ENCODE data around the gene FASTKD1.

Gene FASTKD1

GRCh38 chr2:169613876-169614275 is 40.2 kb upstream of the FASTKD1 start (continued):
- TF ChIP-seq ZNF843 (tag by site-specific recombination; IDR thresholded peaks at IDR 0.05), result no peak
- no peak for TF ChIP-seq GLIS2 (tag by site-specific recombination; IDR thresholded peaks at IDR 0.05)
- no peak for TF ChIP-seq ZBTB20 (tag by site-specific recombination; IDR thresholded peaks at IDR 0.05)
- TF ChIP-seq PATZ1 (tag by site-specific recombination; IDR thresholded peaks at IDR 0.05), result no peak
- no peak for TF ChIP-seq ZNF571 (tag by site-specific recombination; IDR thresholded peaks at IDR 0.05)
- no peak for TF ChIP-seq PBX3 (CRISPR knock-in tag; IDR thresholded peaks at IDR 0.05)
- TF ChIP-seq WT1 (tag by site-specific recombination; IDR thresholded peaks at IDR 0.05), result no peak
- no peak for TF ChIP-seq SP2 (tag by site-specific recombination; IDR thresholded peaks at IDR 0.05)

- ChIA-PET CTCF (no interaction called here), POLR2A (no interaction called here)
- Histone ChIP-seq H3K4me1 (ENCODE audit: control insufficient read depth, insufficient read depth, low read length) (no peaks in the 10 kb centered on the region), H3K27ac (ENCODE audit: extremely low read depth, low read depth, low read length) (no peak overlapping the region), H3K4me3 (ENCODE audit: low read depth, low read length) (no peak overlapping the region), H3K36me3 (ENCODE audit: control insufficient read depth in 2 of 2, insufficient read depth in 1 of 2, low read length in 2 of 2) (peaks cover 66 to 89% of the 10 kb centered on the region in 2 experiments), H3K9me3 (ENCODE audit: control insufficient read depth, insufficient read depth, low read depth, low read length) (no peaks in the 10 kb centered on the region)
- TF ChIP-seq HIC1 (tag by site-specific recombination; IDR thresholded peaks at IDR 0.05) (no peak), ZNF416 (tag by site-specific recombination; IDR thresholded peaks at IDR 0.05) (no peak), BCL6B (tag by site-specific recombination; IDR thresholded peaks at IDR 0.05) (no peak), ZNF266 (tag by site-specific recombination; IDR thresholded peaks at IDR 0.05; ENCODE audit: low read depth) (no peak), ZNF132 (tag by site-specific recombination; IDR thresholded peaks at IDR 0.05; ENCODE audit: borderline replicate concordance) (no peak), ZNF513 (tag by site-specific recombination; IDR thresholded peaks at IDR 0.05) (no peak)
These were observed 35.6 kb upstream of the FASTKD1 start for GRCh38 chr2:169609264-169609663.

GRCh38 chr2:169599568-169599967 is 25.9 kb upstream of the FASTKD1 start:
- H3K36me3 ChIP-seq (ENCODE audit: control insufficient read depth in 2 of 2, insufficient read depth in 1 of 2, low read length in 2 of 2), result peaks cover 5 to 9% of the 10 kb centered on the region in 2 experiments; a peak in 2 of 3 replicates
- TF ChIP-seq ZBTB1 (tag by site-specific recombination; IDR thresholded peaks at IDR 0.05) (no peak), ZNF639 (tag by site-specific recombination; IDR thresholded peaks at IDR 0.05) (no peak), ZNF707 (tag by site-specific recombination; IDR thresholded peaks at IDR 0.05) (no peak), ZNF174 (tag by site-specific recombination; IDR thresholded peaks at IDR 0.05) (no peak), ZNF202 (tag by site-specific recombination; IDR thresholded peaks at IDR 0.05; ENCODE audit: borderline replicate concordance) (no peak), ZNF2 (tag by site-specific recombination; IDR thresholded peaks at IDR 0.05) (no peak), ZBTB11 (tag by site-specific recombination; conservative IDR thresholded peaks at IDR 0.05; ENCODE audit: low read depth) (no peak)

More at GRCh38 chr2:169599568-169599967, 25.9 kb upstream of the FASTKD1 start:
- no peak overlapping the region for H3K27ac ChIP-seq (ENCODE audit: extremely low read depth, low read depth, low read length)
- CTCF ChIA-PET, result no interaction called here
- H3K4me1 ChIP-seq (ENCODE audit: control insufficient read depth, insufficient read depth, low read length), result no peaks in the 10 kb centered on the region
- POLR2A ChIA-PET, result no interaction called here
- no peaks in the 10 kb centered on the region for H3K9me3 ChIP-seq (ENCODE audit: control insufficient read depth, insufficient read depth, low read depth, low read length)
- H3K4me3 ChIP-seq (ENCODE audit: low read depth, low read length), result no peak overlapping the region

All from HEK293 (cell line).